Measurements from ENCODE around the gene LAMA2. TPM values are rescaled to one million over a fixed set of nuclear protein-coding genes. Genes with fewer than 3 reads are reported as not detected.

LAMA2 gene
- total RNA-seq, 1 donor from 2014 or later: 1.8 TPM

DNA sequence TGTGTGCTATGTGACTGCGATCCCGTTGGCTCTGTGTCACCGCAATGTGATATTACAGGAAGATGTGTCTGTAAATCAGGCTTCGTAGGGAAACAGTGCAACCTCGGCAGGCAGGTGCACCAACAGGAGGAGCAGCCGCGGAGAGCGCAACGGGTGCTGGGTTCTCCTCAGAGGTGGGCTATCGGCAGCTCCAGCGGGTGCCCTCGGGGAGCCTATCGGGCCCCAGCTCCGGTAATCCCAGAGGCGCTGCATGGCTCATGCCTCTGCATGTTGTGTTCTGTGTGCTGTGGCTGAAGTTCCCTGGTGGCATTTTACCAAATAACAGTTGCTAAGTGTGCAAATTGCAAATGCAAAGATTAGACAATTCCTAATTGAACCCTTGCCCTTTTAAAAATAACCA, 409.9 kb downstream of the LAMA2 start:
- no peaks in the 10 kb centered on the region for H3K9me3 ChIP-seq (ENCODE audit: insufficient read depth, low read depth, low read length)
- H2AFZ ChIP-seq (ENCODE audit: low read depth, low read length): no peak overlapping the region
- H3K9ac ChIP-seq (ENCODE audit: low read length): no peak overlapping the region
- H4K20me1 ChIP-seq (ENCODE audit: insufficient read depth, low read length): no peaks in the 10 kb centered on the region
- no peaks in the 10 kb centered on the region for H3K4me1 Mint-ChIP-seq (ENCODE audit: low read depth, unreplicated experiment)
- H3K27me3 ChIP-seq (ENCODE audit: insufficient read depth, low read length): no peaks in the 10 kb centered on the region
- no peaks in the 10 kb centered on the region for H3K4me1 ChIP-seq (ENCODE audit: insufficient read depth, low read length)
- no peak overlapping the region for H3K4me3 Mint-ChIP-seq (ENCODE audit: unreplicated experiment)
- H3K4me3 ChIP-seq (ENCODE audit: insufficient read depth, low read depth, low read length): no peak overlapping the region
- TF ChIP-seq, protein P1, sequence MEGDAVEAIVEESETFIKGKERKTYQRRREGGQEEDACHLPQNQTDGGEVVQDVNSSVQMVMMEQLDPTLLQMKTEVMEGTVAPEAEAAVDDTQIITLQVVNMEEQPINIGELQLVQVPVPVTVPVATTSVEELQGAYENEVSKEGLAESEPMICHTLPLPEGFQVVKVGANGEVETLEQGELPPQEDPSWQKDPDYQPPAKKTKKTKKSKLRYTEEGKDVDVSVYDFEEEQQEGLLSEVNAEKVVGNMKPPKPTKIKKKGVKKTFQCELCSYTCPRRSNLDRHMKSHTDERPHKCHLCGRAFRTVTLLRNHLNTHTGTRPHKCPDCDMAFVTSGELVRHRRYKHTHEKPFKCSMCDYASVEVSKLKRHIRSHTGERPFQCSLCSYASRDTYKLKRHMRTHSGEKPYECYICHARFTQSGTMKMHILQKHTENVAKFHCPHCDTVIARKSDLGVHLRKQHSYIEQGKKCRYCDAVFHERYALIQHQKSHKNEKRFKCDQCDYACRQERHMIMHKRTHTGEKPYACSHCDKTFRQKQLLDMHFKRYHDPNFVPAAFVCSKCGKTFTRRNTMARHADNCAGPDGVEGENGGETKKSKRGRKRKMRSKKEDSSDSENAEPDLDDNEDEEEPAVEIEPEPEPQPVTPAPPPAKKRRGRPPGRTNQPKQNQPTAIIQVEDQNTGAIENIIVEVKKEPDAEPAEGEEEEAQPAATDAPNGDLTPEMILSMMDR (IDR thresholded peaks at IDR 0.05; ENCODE audit: insufficient read depth, low read depth, low read length): no peak
- no peak for TF ChIP-seq EZH2 (IDR thresholded peaks at IDR 0.05; ENCODE audit: insufficient read depth, low read length)
- no peaks in the 10 kb centered on the region for H3K36me3 ChIP-seq (ENCODE audit: insufficient read depth, low read length)
- no peak for DNase-seq (ENCODE audit: low read depth)
- no peaks in the 10 kb centered on the region for H3K9me3 Mint-ChIP-seq (ENCODE audit: unreplicated experiment)
- H3K79me2 ChIP-seq (ENCODE audit: insufficient read depth, low read length): no peaks in the 10 kb centered on the region
- no peak overlapping the region for H3K27ac Mint-ChIP-seq (ENCODE audit: unreplicated experiment)
- no peak overlapping the region for H3K27ac ChIP-seq (ENCODE audit: low read depth, low read length)
- H3K36me3 Mint-ChIP-seq (ENCODE audit: low read depth, unreplicated experiment): no peaks in the 10 kb centered on the region
- FAIRE-seq: no peak
- no peak overlapping the region for H3K4me2 ChIP-seq (ENCODE audit: low read length)
- H3K27me3 Mint-ChIP-seq (ENCODE audit: low read depth, unreplicated experiment): no peaks in the 10 kb centered on the region

DNA sequence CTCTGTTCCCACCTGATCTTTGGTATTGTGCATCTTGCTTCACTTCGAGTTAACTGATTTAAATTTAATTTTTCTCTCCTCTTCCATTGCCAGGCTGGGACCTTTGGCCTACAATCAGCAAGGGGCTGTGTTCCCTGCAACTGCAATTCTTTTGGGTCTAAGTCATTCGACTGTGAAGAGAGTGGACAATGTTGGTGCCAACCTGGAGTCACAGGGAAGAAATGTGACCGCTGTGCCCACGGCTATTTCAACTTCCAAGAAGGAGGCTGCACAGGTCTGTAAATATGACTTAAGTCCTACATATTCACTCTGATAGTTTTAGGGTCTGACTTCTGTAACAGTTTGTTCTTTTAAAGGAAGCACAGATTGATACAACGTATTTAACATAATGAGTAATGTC, 414.7 kb downstream of the LAMA2 start:
- Mint-ChIP-seq H3K27ac (ENCODE audit: unreplicated experiment) (no peak overlapping the region), H3K9me3 (ENCODE audit: unreplicated experiment) (no peaks in the 10 kb centered on the region)
- no peak for FAIRE-seq

GRCh38 chr6:129302671-129303070, 419.7 kb downstream of the LAMA2 start:
- Mint-ChIP-seq H3K4me1 (ENCODE audit: low read depth, unreplicated experiment) (no peaks in the 10 kb centered on the region), H3K9me3 (ENCODE audit: unreplicated experiment) (no peaks in the 10 kb centered on the region), H3K36me3 (ENCODE audit: low read depth, unreplicated experiment) (no peaks in the 10 kb centered on the region), H3K27me3 (ENCODE audit: low read depth, unreplicated experiment) (no peaks in the 10 kb centered on the region), H3K27ac (ENCODE audit: unreplicated experiment) (no peak overlapping the region), H3K4me3 (ENCODE audit: unreplicated experiment) (no peak overlapping the region)
- Histone ChIP-seq H3K9me3 (ENCODE audit: insufficient read depth, low read depth, low read length) (no peaks in the 10 kb centered on the region), H3K4me3 (ENCODE audit: insufficient read depth, low read depth, low read length) (no peak overlapping the region), H3K4me1 (ENCODE audit: insufficient read depth, low read length) (no peaks in the 10 kb centered on the region), H3K36me3 (ENCODE audit: insufficient read depth, low read length) (no peaks in the 10 kb centered on the region), H4K20me1 (ENCODE audit: insufficient read depth, low read length) (no peaks in the 10 kb centered on the region), H3K9ac (ENCODE audit: low read length) (no peak overlapping the region), H3K27me3 (ENCODE audit: insufficient read depth, low read length) (no peaks in the 10 kb centered on the region), H3K4me2 (ENCODE audit: low read length) (no peak overlapping the region), H2AFZ (ENCODE audit: low read depth, low read length) (no peak overlapping the region), H3K27ac (ENCODE audit: low read depth, low read length) (no peak overlapping the region), H3K79me2 (ENCODE audit: insufficient read depth, low read length) (no peaks in the 10 kb centered on the region)
- no peak for FAIRE-seq
- no peak for TF ChIP-seq EZH2 (IDR thresholded peaks at IDR 0.05; ENCODE audit: insufficient read depth, low read length)
- TF ChIP-seq, protein P1 (IDR thresholded peaks at IDR 0.05; ENCODE audit: insufficient read depth, low read depth, low read length): no peak
- no peak for DNase-seq (ENCODE audit: low read depth)

More for the DNA sequence above, 414.7 kb downstream of the LAMA2 start:
- no peak for TF ChIP-seq EZH2 (IDR thresholded peaks at IDR 0.05; ENCODE audit: insufficient read depth, low read length)
- TF ChIP-seq, protein P1 (IDR thresholded peaks at IDR 0.05; ENCODE audit: insufficient read depth, low read depth, low read length): no peak
- H3K4me3 ChIP-seq (ENCODE audit: insufficient read depth, low read depth, low read length): no peak overlapping the region
- H3K79me2 ChIP-seq (ENCODE audit: insufficient read depth, low read length): no peaks in the 10 kb centered on the region
- H3K36me3 ChIP-seq (ENCODE audit: insufficient read depth, low read length): no peaks in the 10 kb centered on the region
- no peaks in the 10 kb centered on the region for H3K9me3 ChIP-seq (ENCODE audit: insufficient read depth, low read depth, low read length)
- H3K27me3 ChIP-seq (ENCODE audit: insufficient read depth, low read length): no peaks in the 10 kb centered on the region
- H3K4me1 Mint-ChIP-seq (ENCODE audit: low read depth, unreplicated experiment): no peaks in the 10 kb centered on the region
- no peaks in the 10 kb centered on the region for H4K20me1 ChIP-seq (ENCODE audit: insufficient read depth, low read length)
- H3K27me3 Mint-ChIP-seq (ENCODE audit: low read depth, unreplicated experiment): no peaks in the 10 kb centered on the region
- no peaks in the 10 kb centered on the region for H3K4me1 ChIP-seq (ENCODE audit: insufficient read depth, low read length)
- H3K9ac ChIP-seq (ENCODE audit: low read length): no peak overlapping the region
- no peak overlapping the region for H3K4me3 Mint-ChIP-seq (ENCODE audit: unreplicated experiment)
- no peak overlapping the region for H3K27ac ChIP-seq (ENCODE audit: low read depth, low read length)
- no peaks in the 10 kb centered on the region for H3K36me3 Mint-ChIP-seq (ENCODE audit: low read depth, unreplicated experiment)
- H3K4me2 ChIP-seq (ENCODE audit: low read length): no peak overlapping the region
- no peak overlapping the region for H2AFZ ChIP-seq (ENCODE audit: low read depth, low read length)
- DNase-seq (ENCODE audit: low read depth): no peak
